Activated CD8-positive, alpha-beta memory T cell treated with anti-CD3 and anti-CD28 coated beads, Interleukin-2, amount 50 U/mL, for 24 hours (primary cell): ENCODE data around the gene SEC24C.

Source experiments
- DNase-seq: peaks from one replicate; pipeline ENCODE4 v3.0.0-alpha.2; 2020; ENCODE audit errors: extremely low read depth

Gene SEC24C

DNA sequence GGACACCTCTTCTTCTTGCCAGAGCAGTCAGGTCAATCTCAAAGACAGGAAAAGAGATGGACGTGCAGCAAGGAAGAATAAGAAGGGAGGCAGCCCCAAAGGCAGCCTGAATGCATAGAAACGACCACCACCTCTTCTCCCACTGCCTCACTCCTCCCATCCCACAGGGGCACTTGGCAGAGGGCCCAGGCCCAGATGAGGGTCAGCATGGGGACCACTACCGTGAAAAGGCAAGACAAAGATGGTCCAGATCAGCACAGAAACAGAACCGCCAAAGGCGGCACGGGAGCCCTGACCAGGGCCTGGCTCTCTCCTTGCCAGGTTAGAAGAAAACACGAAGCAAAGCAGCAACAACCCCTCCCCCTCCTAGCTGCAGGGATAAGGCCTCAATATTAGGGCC, 69.2 kb downstream of the SEC24C start:
- DNase-seq = no peak

DNA sequence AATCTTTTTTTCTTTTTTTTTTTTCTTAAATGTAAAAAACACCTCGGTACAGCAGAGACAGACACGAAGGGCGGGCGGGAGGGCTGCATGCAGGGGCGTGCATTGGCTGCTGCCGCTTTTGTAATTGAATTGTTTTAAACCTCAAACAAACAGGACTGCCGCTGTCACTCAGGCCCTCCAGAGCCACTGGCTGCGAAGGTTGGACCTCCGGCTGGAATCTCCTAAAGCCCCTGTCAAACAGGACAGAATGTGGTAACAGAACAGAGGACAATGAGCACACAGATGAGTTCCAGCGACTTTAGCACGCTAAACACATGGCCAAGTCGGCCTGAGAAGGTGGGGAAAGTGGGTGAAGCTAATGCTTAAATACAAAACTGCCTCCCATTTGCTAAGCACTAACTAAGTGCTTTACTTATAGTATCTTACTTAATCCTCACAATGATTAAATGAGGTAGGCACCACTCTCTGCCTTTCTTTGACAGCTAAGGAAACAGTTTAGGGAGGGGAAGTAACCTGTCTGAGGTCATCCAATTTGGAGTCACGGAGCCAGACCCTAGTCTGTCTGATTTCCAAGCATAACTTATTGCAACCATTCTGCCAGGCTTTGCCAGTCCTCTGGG, 70.2 kb downstream of the SEC24C start:
- no peak for DNase-seq

DNA sequence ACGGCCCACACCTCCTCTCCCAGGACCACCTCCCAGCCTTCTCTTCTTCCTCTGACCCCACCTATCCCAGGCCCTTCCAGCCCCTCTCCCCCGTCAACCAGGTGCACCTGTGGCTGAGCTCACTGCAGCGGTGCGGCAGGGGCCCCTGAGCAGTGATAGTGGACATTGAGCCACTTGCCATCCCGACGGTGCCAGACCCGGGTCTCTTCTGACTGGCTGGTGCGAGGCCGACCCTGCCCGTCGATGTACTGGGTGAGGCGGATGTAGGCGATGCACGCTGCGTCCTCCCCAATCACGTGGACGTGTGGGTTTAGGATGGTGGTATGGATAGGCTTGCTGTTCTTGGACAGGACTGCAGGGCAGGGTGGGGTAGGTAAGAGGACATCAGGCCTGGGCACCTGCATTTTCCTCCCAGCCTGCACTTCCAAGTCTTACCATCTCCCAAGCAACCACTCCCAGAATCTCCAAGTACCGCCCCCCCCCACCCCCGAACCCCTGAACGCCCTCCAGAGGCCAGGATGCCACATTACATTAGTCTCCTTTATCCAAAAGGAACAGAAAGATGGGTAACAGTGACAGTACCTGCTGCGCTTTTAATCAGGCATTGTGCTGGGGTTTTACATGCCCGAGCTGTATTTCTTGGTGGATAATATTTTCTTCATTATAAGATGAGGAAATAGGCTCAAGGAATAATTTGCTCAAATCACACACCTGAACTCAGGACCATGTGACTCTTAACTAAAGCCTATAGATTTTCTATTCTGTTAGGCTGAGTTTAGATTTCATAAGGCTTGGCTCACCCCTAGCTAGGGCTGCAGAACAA, 70.9 kb downstream of the SEC24C start:
- DNase-seq = no peak

DNA sequence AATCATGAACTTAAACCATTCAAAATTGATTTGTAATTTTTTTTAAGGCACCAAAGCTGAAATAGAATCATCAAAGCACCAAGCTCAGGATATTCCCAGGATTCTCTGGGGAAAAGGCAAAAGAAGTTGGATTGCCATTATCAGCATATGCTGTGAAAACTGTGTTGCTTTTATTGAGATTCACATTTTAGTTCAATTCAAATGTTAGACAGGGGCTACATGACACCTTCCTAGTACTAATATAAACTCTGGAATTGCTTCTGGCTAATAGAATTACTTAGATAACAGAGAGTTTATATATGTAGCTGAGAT, 71.5 kb downstream of the SEC24C start:
- no peak for DNase-seq

DNA sequence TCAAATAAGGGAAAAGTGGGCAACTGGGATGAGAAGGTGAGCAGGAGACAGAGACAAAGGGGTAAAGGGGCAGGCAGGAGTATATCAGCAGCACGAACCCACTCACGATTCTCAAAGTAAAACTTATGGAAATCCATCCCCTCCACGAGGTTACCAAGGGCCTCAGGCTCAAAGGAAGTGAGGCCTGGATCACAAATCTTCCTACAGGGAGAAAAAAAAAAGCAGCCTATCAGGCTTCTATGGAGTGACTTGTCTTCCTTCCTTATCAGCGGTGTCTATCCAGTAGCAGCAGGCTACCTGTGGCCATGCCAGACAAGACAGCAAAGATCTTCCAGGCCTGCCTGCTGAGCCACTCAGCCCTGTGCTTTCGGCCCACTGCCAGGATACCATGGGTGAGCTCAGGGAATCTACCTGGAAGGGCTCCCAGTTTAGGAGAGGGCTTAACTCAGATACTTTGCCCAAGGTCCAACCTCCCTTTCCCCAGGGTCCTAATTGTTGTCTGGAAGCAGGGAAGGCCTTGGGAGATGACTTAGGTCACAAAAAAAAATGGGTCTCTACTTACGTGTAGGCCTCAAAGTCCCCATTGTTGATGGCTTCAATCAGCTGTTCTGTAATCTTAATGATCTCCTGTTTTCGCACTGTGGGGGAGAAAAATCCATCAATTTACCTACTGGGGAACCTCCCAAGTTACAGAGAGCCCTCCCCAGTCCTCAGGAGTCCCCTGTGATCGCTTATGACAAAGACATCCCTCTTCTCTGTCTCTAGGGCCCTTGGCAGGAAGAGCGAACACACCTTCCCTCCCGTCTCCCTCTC, 73.0 kb downstream of the SEC24C start:
- DNase-seq = no peak

DNA sequence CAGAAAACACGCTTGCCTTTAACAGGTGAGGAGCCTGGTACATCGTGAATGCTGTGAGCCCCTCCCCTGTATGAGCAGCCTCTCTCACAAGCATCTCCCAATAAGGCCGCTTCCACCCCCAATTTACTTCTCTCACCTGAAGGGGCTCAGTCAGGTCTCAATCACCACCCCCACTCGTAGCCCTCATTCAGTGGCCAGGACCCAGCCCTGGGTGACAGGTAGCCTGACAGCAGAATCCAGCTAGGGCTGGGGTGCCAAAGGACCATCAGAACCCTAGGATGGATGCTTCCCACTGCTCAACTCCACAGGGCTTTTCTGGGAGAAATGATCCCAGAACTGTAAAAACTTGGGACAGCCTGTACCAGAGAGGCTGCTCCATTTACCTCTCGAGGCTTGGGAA, 73.7 kb downstream of the SEC24C start:
- DNase-seq = no peak

DNA sequence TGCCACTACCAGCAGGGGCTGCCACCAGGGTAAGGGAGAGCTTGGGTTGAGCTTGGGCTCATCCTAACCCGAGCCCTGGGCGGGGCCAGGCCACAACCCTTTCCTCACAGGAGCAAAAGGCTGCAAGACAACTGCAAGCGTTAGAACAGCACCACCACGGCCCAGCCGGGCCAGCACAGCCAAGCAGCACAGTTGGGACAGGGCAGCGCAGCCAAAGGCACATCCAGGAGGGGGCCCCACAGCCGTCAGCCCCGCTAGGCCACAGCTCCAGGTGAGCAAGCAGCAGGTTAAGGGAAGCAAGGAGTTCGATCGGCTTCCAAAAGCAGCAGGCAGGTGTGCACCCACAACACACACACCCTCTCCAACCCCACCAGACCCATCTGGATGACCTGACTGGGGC, 74.2 kb downstream of the SEC24C start:
- DNase-seq = no peak

DNA sequence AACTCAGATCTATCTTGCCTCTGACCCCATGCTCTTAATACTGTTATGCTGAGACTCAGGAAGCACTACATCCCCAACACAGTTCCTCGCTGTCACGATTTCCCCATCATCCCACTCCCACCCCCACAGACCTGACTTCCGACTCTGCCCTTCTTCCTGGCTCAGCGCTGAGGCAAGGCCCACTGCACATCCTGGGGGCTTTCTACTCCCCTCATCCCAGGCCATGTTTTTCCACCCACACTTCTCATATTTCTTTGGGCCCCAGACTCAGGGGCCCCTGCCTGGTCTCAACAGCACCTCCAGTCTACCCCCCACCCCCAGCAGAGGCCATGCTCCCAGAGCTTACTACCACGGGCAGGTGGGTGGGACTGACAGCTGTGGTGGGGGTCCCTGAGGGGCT, 74.9 kb downstream of the SEC24C start:
- no peak for DNase-seq

DNA sequence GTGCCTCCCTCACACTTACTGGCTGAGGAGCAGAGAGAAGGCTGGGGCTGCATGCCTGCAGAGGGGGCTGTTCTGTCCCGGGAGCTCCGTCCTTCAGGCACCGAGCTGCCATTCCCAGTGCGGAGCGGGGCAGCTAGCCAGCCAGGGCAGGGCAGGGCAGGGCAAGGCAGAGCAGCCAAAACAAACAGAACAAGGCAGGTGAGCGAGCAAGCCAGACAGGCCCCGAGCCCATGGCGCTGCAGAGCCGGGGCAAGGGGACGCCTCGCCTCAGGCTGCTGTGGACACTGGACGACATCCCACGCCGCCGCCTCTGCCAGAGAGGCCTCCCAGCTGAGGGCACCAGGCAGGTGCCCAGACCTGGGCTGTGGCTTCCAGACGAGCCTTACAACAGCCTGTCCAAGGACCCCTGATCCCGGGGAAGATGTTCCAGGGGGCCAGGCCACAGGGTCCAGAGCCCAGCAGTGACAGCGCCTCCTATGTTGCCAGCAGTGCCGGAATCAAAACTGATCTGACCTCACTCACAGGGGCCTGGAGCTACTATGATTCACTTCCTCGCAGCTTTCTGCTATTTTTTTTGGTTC, 75.4 kb downstream of the SEC24C start:
- DNase-seq = no peak
